ENCODE results near the gene ZFTA. TPM values are rescaled to one million over a fixed set of nuclear protein-coding genes. Genes with fewer than 3 reads are reported as not detected.

Gene ZFTA
- total RNA-seq, 6 donors from 2014 or later = 6.1 to 13.1 (median 9.7) TPM

- no peaks in the 10 kb centered on the region for H3K27me3 ChIP-seq
- peaks cover 0 to 3% (median 0%) of the 10 kb centered on the region in 4 donors for H3K4me1 ChIP-seq
- ATAC-seq (ENCODE audit: low FRiP score in 2 of 2) = no peak
- 65 to 76% methylated on average over 9 of the region's 9 CpGs for WGBS, 2 donors
- H3K36me3 ChIP-seq = no peaks in the 10 kb centered on the region
- TF ChIP-seq POLR2AphosphoS5 (IDR thresholded peaks at IDR 0.05) = no peak
- TF ChIP-seq, protein P1, sequence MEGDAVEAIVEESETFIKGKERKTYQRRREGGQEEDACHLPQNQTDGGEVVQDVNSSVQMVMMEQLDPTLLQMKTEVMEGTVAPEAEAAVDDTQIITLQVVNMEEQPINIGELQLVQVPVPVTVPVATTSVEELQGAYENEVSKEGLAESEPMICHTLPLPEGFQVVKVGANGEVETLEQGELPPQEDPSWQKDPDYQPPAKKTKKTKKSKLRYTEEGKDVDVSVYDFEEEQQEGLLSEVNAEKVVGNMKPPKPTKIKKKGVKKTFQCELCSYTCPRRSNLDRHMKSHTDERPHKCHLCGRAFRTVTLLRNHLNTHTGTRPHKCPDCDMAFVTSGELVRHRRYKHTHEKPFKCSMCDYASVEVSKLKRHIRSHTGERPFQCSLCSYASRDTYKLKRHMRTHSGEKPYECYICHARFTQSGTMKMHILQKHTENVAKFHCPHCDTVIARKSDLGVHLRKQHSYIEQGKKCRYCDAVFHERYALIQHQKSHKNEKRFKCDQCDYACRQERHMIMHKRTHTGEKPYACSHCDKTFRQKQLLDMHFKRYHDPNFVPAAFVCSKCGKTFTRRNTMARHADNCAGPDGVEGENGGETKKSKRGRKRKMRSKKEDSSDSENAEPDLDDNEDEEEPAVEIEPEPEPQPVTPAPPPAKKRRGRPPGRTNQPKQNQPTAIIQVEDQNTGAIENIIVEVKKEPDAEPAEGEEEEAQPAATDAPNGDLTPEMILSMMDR (IDR thresholded peaks at IDR 0.05) = no peak
- no peak for TF ChIP-seq POLR2A (IDR thresholded peaks at IDR 0.05)
- TF ChIP-seq EP300 (IDR thresholded peaks at IDR 0.05) = no peak
- H3K4me3 ChIP-seq = no peak overlapping the region
- no peak for DNase-seq
- H3K9me3 ChIP-seq = no peaks in the 10 kb centered on the region
- H3K27ac ChIP-seq = peak overlapping the region in 3 of 4 donors; percentile 5 to 81 (median 61)
Measured at GRCh38 chr11:63805844-63806415, 37.4 kb upstream of the ZFTA start.

DNA sequence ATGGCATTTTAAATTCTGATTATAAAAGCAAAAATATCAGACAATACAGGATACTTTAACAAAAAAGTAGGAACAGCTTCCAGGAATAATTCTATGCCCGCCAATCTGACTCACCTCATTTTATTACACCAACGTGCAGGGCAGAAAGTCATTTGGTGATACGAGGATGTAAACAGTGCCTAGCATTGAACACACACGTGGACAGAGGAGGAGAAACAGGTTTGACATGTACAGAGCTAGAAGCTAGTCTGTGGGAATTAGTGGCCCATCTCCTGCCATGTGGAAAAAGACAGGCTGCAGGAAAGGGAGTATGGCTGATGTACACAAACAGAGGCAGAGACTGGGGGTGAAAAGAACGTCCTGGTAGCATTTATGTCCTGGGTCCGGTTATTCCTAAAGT lies 35.7 kb upstream of the ZFTA start:
- Histone ChIP-seq H3K4me1 (peaks cover 0 to 3% (median 0%) of the 10 kb centered on the region in 4 donors), H3K27ac (no peak overlapping the region), H3K4me3 (no peak overlapping the region), H3K36me3 (no peaks in the 10 kb centered on the region), H3K27me3 (no peaks in the 10 kb centered on the region), H3K9me3 (no peaks in the 10 kb centered on the region)
- TF ChIP-seq, protein P1 (IDR thresholded peaks at IDR 0.05) = no peak
- TF ChIP-seq EP300 (IDR thresholded peaks at IDR 0.05) (no peak), POLR2AphosphoS5 (IDR thresholded peaks at IDR 0.05) (no peak), POLR2A (IDR thresholded peaks at IDR 0.05) (no peak)
- DNase-seq = no peak
- WGBS, 2 donors = 65 to 69% methylated on average over 6 of the region's 6 CpGs
- ATAC-seq (ENCODE audit: low FRiP score in 2 of 2) = no peak

- WGBS, 2 donors = 82 to 87% methylated on average over 10 of the region's 10 CpGs
- Histone ChIP-seq H3K36me3 (no peaks in the 10 kb centered on the region), H3K27me3 (no peaks in the 10 kb centered on the region), H3K4me3 (no peak overlapping the region), H3K4me1 (peaks cover 0 to 3% (median 0%) of the 10 kb centered on the region in 4 donors), H3K9me3 (no peaks in the 10 kb centered on the region), H3K27ac (no peak overlapping the region)
- no peak for ATAC-seq (ENCODE audit: low FRiP score in 2 of 2)
- no peak for TF ChIP-seq EP300 (IDR thresholded peaks at IDR 0.05)
- no peak for TF ChIP-seq POLR2AphosphoS5 (IDR thresholded peaks at IDR 0.05)
- TF ChIP-seq, protein P1 (IDR thresholded peaks at IDR 0.05) = no peak
- no peak for TF ChIP-seq POLR2A (IDR thresholded peaks at IDR 0.05)
- no peak for DNase-seq
Measured at GRCh38 chr11:63802637-63803414, 34.3 kb upstream of the ZFTA start.

- 81 to 87% methylated on average over 5 of the region's 5 CpGs for WGBS, 2 donors
Measured at GRCh38 chr11:63800921-63801320, 32.3 kb upstream of the ZFTA start.

More at GRCh38 chr11:63800921-63801320, 32.3 kb upstream of the ZFTA start:
- ATAC-seq (ENCODE audit: low FRiP score in 2 of 2) (no peak), DNase-seq (no peak)
- Histone ChIP-seq H3K27ac (no peak overlapping the region), H3K9me3 (no peaks in the 10 kb centered on the region), H3K4me3 (no peak overlapping the region), H3K36me3 (no peaks in the 10 kb centered on the region), H3K27me3 (no peaks in the 10 kb centered on the region), H3K4me1 (peaks cover 0 to 1% (median 0%) of the 10 kb centered on the region in 4 donors)
- TF ChIP-seq EP300 (IDR thresholded peaks at IDR 0.05) (no peak), POLR2AphosphoS5 (IDR thresholded peaks at IDR 0.05) (no peak), POLR2A (IDR thresholded peaks at IDR 0.05) (no peak)
- TF ChIP-seq, protein P1 (IDR thresholded peaks at IDR 0.05) = no peak
